H1 (cell line): ENCODE data around the gene PPARGC1A. TPM values are rescaled to one million over a fixed set of nuclear protein-coding genes. Genes with fewer than 3 reads are reported as not detected.

Source experiments
- CTCF ChIA-PET: fragments of 300-600 bp; sonication (Branson Sonifier 250); formaldehyde crosslinking; loops from one replicate; lab custom pipeline; 2021; ENCODE audit not compliant: partially characterized antibody; lab: Charles Lee
- POLR2A ChIA-PET: fragments of 300-600 bp; sonication (Branson Sonifier 250); formaldehyde crosslinking; loops from one replicate; lab custom pipeline; 2021; ENCODE audit warnings: inconsistent platforms; ENCODE audit not compliant: partially characterized antibody; lab: Charles Lee
- DNase-seq, 2 experiments: peaks; one replicate each; pipeline versions ENCODE4 v3.0.0 to v3.0.0-alpha.2; 2010 to 2022; ENCODE audit warnings: low spot score in 2 of 2, low read depth in 1 of 2, mixed read lengths in 1 of 2
- FAIRE-seq: peaks from 2 replicates; lab custom pipeline; 2011; peaks lifted over from hg19 to GRCh38; lab: Jason Lieb, UNC
- H2AFZ ChIP-seq: 2 replicates; pipeline ENCODE4 v1.8.1; 2012; ENCODE audit warnings: low read length, inconsistent platforms
- H2AK5ac ChIP-seq: 2 replicates; pipeline ENCODE4 v1.6.1; 2013; ENCODE audit warnings: low read depth, low read length
- H2BK120ac ChIP-seq: replicated peaks from 2 replicates; pipeline ENCODE3; 2013; ENCODE audit warnings: low read depth, low read length, inconsistent platforms
- H2BK12ac ChIP-seq: 2 replicates; pipeline ENCODE4 v1.6.1; 2013; ENCODE audit warnings: low read depth, low read length
- H2BK15ac ChIP-seq: 2 replicates; pipeline ENCODE4 v1.6.1; 2013; ENCODE audit warnings: low read length
- H2BK20ac ChIP-seq: 2 replicates; pipeline ENCODE4 v1.6.1; 2013; ENCODE audit warnings: low read length
- H2BK5ac ChIP-seq: 2 replicates; pipeline ENCODE4 v1.6.1; 2013; ENCODE audit warnings: low read depth, low read length
- H3K14ac ChIP-seq: 2 replicates; pipeline ENCODE4 v1.6.1; 2013; ENCODE audit warnings: inconsistent platforms; ENCODE audit not compliant: insufficient read length
- H3K18ac ChIP-seq: 2 replicates; pipeline ENCODE4 v1.6.1; 2013; ENCODE audit warnings: low read length; ENCODE audit errors: extremely low read depth
- H3K23ac ChIP-seq: 2 replicates; pipeline ENCODE4 v1.6.1; 2013; ENCODE audit warnings: inconsistent platforms; ENCODE audit not compliant: insufficient read length
- H3K23me2 ChIP-seq: 2 replicates; pipeline ENCODE4 v1.6.1; 2013; ENCODE audit warnings: low read depth, low read length
- H3K27ac ChIP-seq: 2 replicates; pipeline ENCODE4 v1.6.1; 2011; ENCODE audit warnings: low read depth, low read length, inconsistent platforms
- H3K27me3 ChIP-seq, 4 experiments: replicated peaks in 1 of 4; 1 replicate in 1 of 4; 2 replicates in 3 of 4; pipeline versions ENCODE4 v1.6.1 to v1.8.1; 2011 to 2013; ENCODE audit warnings: low read length in 3 of 4, mild to moderate bottlenecking in 3 of 4, inconsistent platforms in 2 of 4, mixed read lengths in 2 of 4, moderate library complexity in 1 of 4; ENCODE audit not compliant: control insufficient read depth in 3 of 4, insufficient read depth in 3 of 4; ENCODE audit errors: extremely low read depth in 1 of 4
- H3K36me3 ChIP-seq, 4 experiments: 2 replicates each; pipeline versions ENCODE4 v1.6.1 to v1.8.1; 2011 to 2013; ENCODE audit warnings: mild to moderate bottlenecking in 4 of 4, low read length in 3 of 4, moderate library complexity in 2 of 4, control low read depth in 1 of 4, inconsistent platforms in 1 of 4; ENCODE audit not compliant: insufficient read depth in 4 of 4, control insufficient read depth in 2 of 4
- H3K4ac ChIP-seq: replicated peaks from 2 replicates; pipeline ENCODE3; 2013; ENCODE audit warnings: low read length, low read depth, mixed read lengths, inconsistent platforms; ENCODE audit not compliant: insufficient read length
- H3K4me1 ChIP-seq, 4 experiments: replicated peaks in 1 of 4; 1 replicate in 1 of 4; 2 replicates in 3 of 4; pipeline versions ENCODE4 v1.6.1 to v1.8.1; 2011 to 2013; ENCODE audit warnings: low read length in 3 of 4, inconsistent platforms in 2 of 4, mixed read lengths in 1 of 4; ENCODE audit not compliant: insufficient read depth in 4 of 4, control insufficient read depth in 3 of 4
- H3K4me2 ChIP-seq, 2 experiments: 2 replicates each; pipeline versions ENCODE4 v1.6.1 to v1.8.1; 2011 to 2013; ENCODE audit warnings: low read depth in 2 of 2, low read length in 2 of 2, control low read depth in 1 of 2, inconsistent platforms in 1 of 2, mild to moderate bottlenecking in 1 of 2; ENCODE audit not compliant: insufficient read depth in 1 of 2
- H3K4me3 ChIP-seq, 4 experiments: fragments of 200-600, 300-600 bp in 1 of 4; sonication (generic), shearing (Covaris generic), sonication (Bioruptor Twin) in 1 of 4; 2 replicates each; pipeline versions ENCODE4 v1.5.1 to v1.8.1; 2011 to 2016; ENCODE audit warnings: low read length in 4 of 4, low read depth in 3 of 4, control low read depth in 2 of 4, inconsistent platforms in 2 of 4, mild to moderate bottlenecking in 2 of 4, mixed read lengths in 1 of 4, moderate library complexity in 1 of 4; ENCODE audit not compliant: insufficient read depth in 2 of 4; ENCODE audit errors: extremely low read depth in 1 of 4
- H3K56ac ChIP-seq: replicated peaks from 2 replicates; pipeline ENCODE3; 2013; ENCODE audit warnings: low read depth, mild to moderate bottlenecking, mixed read lengths, low read length, inconsistent platforms; ENCODE audit not compliant: insufficient read length
- H3K79me1 ChIP-seq: 2 replicates; pipeline ENCODE4 v1.6.1; 2013; ENCODE audit warnings: low read depth, low read length, control low read depth
- H3K79me2 ChIP-seq, 2 experiments: 2 replicates each; pipeline versions ENCODE4 v1.6.1 to v1.8.1; 2012 to 2013; ENCODE audit warnings: low read length in 2 of 2, mild to moderate bottlenecking in 2 of 2, inconsistent platforms in 1 of 2; ENCODE audit not compliant: insufficient read depth in 2 of 2, control insufficient read depth in 1 of 2
- H3K9ac ChIP-seq, 4 experiments: replicated peaks in 1 of 4; 1 replicate in 1 of 4; 2 replicates in 3 of 4; pipeline versions ENCODE4 v1.6.1 to v1.8.1; 2011 to 2013; ENCODE audit warnings: low read depth in 3 of 4, low read length in 3 of 4, control low read depth in 2 of 4, mild to moderate bottlenecking in 2 of 4, moderate library complexity in 2 of 4, inconsistent platforms in 1 of 4; ENCODE audit errors: extremely low read depth in 1 of 4
- H3K9me3 ChIP-seq, 2 experiments: 2 replicates each; pipeline versions ENCODE4 v1.6.1 to v1.8.1; 2012 to 2013; ENCODE audit warnings: mild to moderate bottlenecking in 2 of 2, moderate library complexity in 2 of 2, control low read depth in 1 of 2, inconsistent platforms in 1 of 2, low read depth in 1 of 2, low read length in 1 of 2, mixed read lengths in 1 of 2; ENCODE audit not compliant: insufficient read depth in 2 of 2
- H4K20me1 ChIP-seq, 2 experiments: replicated peaks in 1 of 2; 2 replicates each; pipeline versions ENCODE3 to v1.8.1; 2011 to 2013; ENCODE audit warnings: inconsistent platforms in 2 of 2, low read length in 2 of 2, mild to moderate bottlenecking in 1 of 2; ENCODE audit not compliant: insufficient read depth in 2 of 2, control insufficient read depth in 1 of 2
- H4K5ac ChIP-seq: 2 replicates; pipeline ENCODE4 v1.6.1; 2013; ENCODE audit warnings: low read length, low read depth, mixed read lengths, inconsistent platforms; ENCODE audit not compliant: insufficient read length
- H4K8ac ChIP-seq: 2 replicates; pipeline ENCODE4 v1.8.0; 2013; ENCODE audit warnings: mild to moderate bottlenecking, moderate library complexity, low read length, inconsistent platforms; ENCODE audit not compliant: insufficient read depth; ENCODE audit errors: extremely low read depth
- H4K91ac ChIP-seq: replicated peaks from 2 replicates; pipeline ENCODE3; 2013; ENCODE audit warnings: low read length, mixed read lengths, inconsistent platforms; ENCODE audit not compliant: insufficient read length
- CHD2 ChIP-seq: IDR thresholded peaks from 2 replicates; pipeline ENCODE4 v1.6.1; 2012; ENCODE audit warnings: low read length, improper control_type of control experiment
- HDAC2 ChIP-seq, 2 experiments: fragments of 300-600 bp in 1 of 2; sonication (generic) in 1 of 2; IDR thresholded peaks; 2 replicates each; pipeline ENCODE4 v1.6.1; 2011 to 2012; ENCODE audit warnings: low read depth in 2 of 2, low read length in 2 of 2, mild to moderate bottlenecking in 2 of 2, moderate library complexity in 2 of 2, borderline replicate concordance in 1 of 2, inconsistent platforms in 1 of 2
- SIX5 ChIP-seq: IDR thresholded peaks from 2 replicates; pipeline ENCODE4 v1.6.1; 2011; ENCODE audit warnings: mild to moderate bottlenecking, low read depth, low read length
- SP1 ChIP-seq: IDR thresholded peaks from 2 replicates; pipeline ENCODE4 v1.6.1; 2011; ENCODE audit warnings: low read depth, low read length
- USF2 ChIP-seq: IDR thresholded peaks from 2 replicates; pipeline ENCODE4 v1.6.1; 2011; ENCODE audit warnings: low read length, improper control_type of control experiment
- WGBS, 2 experiments: shearing (Covaris generic) in 1 of 2; methylation state at CpG; one replicate each; pipeline versions ENCODE4 v1.1.6 to v1.1.7; 2013 to 2015; ENCODE audit warnings: low lambda C conversion rate in 2 of 2, mixed read lengths in 2 of 2, inconsistent platforms in 1 of 2, low coverage in 1 of 2, missing lambda C conversion rate in 1 of 2; ENCODE audit not compliant: insufficient replicate concordance in 2 of 2, insufficient coverage in 1 of 2, insufficient read length in 1 of 2; ENCODE audit errors: extremely low coverage in 1 of 2, missing lambda C conversion rate in 1 of 2; 5-methylcytosine and 5-hydroxymethylcytosine counted together
- polyA plus RNA-seq, 7 experiments: library from polyadenylated mRNA; depleted of rRNA in 3 of 7; stranded (reverse) in 5 of 7; unstranded in 2 of 7; fragments of >200 nt in 5 of 7; fragments of 200-250 nt in 2 of 7; gene quantifications; 1 replicate in 5 of 7; 2 replicates in 1 of 7; 4 replicates in 1 of 7; pipeline versions ENCODE4 v1.2.1 to v1.2.3, GENCODE V29; 2011 to 2013; ENCODE audit warnings: missing spikeins in 2 of 7, mixed read lengths in 2 of 7
- total RNA-seq: library from RNA; stranded (reverse); fragmentation: NEBNext Ultra II Directional; extraction: Animal tissue kit (Norgen Biotek cat#: 25700); gene quantifications from 2 replicates; pipeline ENCODE4 v1.2.1, GENCODE V29; 2021

PPARGC1A gene
- total and polyA plus RNA-seq, 2 of the 8 experiments (the other 6 are each of a cell fraction or from before 2014, with no cell fraction given) = 0.54 to 1.4 TPM

DNA sequence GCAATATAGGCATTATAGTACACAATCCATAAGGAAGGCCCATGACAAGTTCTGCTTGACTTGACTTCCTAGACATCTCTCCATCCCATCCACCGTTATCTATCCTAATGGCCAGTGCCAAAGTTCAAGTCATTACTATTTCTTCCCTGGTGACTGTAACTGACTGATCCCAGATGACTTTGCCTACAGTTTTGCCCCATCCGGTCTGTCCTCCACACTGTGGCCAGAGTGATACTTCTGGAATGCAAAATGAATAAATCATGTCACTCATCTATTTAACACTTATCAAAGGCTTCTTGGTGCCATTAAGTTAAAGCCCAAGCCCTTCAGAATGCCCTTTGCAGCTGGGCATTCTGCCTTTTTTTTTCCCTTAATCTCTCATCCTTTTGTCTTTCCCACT, 130.8 kb downstream of the PPARGC1A start:
- no peak overlapping the region for H3K4me2 ChIP-seq
- H2AK5ac ChIP-seq = no peak overlapping the region
- no peaks in the 10 kb centered on the region for H3K23me2 ChIP-seq
- no peak for FAIRE-seq
- no peak overlapping the region for H3K4ac ChIP-seq
- H3K9me3 ChIP-seq = 0 out of 4 replicates have a peak, but pooled peaks cover 0 to 2% of the 10 kb centered on the region in 2 experiments
- no peak overlapping the region for H4K91ac ChIP-seq
- no peaks in the 10 kb centered on the region for H3K4me1 ChIP-seq
- no peak overlapping the region for H4K8ac ChIP-seq
- H4K20me1 ChIP-seq = no peaks in the 10 kb centered on the region
- H2BK20ac ChIP-seq = no peak overlapping the region
- H3K27ac ChIP-seq = no peak overlapping the region
- H2AFZ ChIP-seq = no peak overlapping the region
- H3K4me3 ChIP-seq = no peak overlapping the region
- H3K23ac ChIP-seq = no peak overlapping the region
- H3K36me3 ChIP-seq = no peaks in the 10 kb centered on the region
- H2BK120ac ChIP-seq = no peak overlapping the region
- H2BK15ac ChIP-seq = no peak overlapping the region
- 90% methylated on average over 2 of the region's 2 CpGs; no CpG with 5 or more reads in 1 of the 2 experiments for WGBS, 2 experiments
- H3K14ac ChIP-seq = no peak overlapping the region
- CTCF ChIA-PET = interaction anchor here (0.9 to 1.8 kb wide), 2 partner anchors 10 to 15 kb away, joined by 3 to 4 read pairs; no protein-coding TSS in a partner anchor
- no peaks in the 10 kb centered on the region for H3K27me3 ChIP-seq
- no peak overlapping the region for H3K56ac ChIP-seq
- no peak overlapping the region for H2BK12ac ChIP-seq
- H3K79me1 ChIP-seq = no peaks in the 10 kb centered on the region
- no peak overlapping the region for H2BK5ac ChIP-seq
- no peak for DNase-seq
- TF ChIP-seq CHD2 (no peak), SP1 (no peak), USF2 (no peak), SIX5 (no peak), HDAC2 (IDR thresholded peaks at IDR 0.05; ENCODE audit: borderline replicate concordance in 1 of 2, low read depth in 2 of 2, low read length in 2 of 2) (no peak)
- TF ChIP-seq, all 59 proteins: peak for 0
- no peak overlapping the region for H3K9ac ChIP-seq
- H3K18ac ChIP-seq = no peak overlapping the region
- POLR2A ChIA-PET = no interaction called here
- H3K79me2 ChIP-seq = no peaks in the 10 kb centered on the region
- no peak overlapping the region for H4K5ac ChIP-seq
